HFFc6 (cell line): ENCODE measurements around the gene RASSF4. TPM values are rescaled to one million over a fixed set of nuclear protein-coding genes. Genes with fewer than 3 reads are reported as not detected.

Source experiments
- DNase-seq: peaks from one replicate; pipeline ENCODE4 v3.0.0-alpha.2; 2018
- H3K27ac Mint-ChIP-seq: 2 replicates; pipeline ENCODE4 v1.8.0; 2020; ENCODE audit warnings: mild to moderate bottlenecking, mixed read lengths
- H3K27me3 Mint-ChIP-seq: 2 replicates; pipeline ENCODE4 v1.8.0; 2021; ENCODE audit warnings: mild to moderate bottlenecking, moderate library complexity, mixed read lengths; ENCODE audit not compliant: insufficient read depth
- H3K36me3 Mint-ChIP-seq: 2 replicates; pipeline ENCODE4 v1.8.0; 2021; ENCODE audit warnings: low read depth, mixed read lengths
- H3K4me1 Mint-ChIP-seq: 2 replicates; pipeline ENCODE4 v1.8.0; 2020; ENCODE audit warnings: low read depth, mixed read lengths
- H3K4me3 Mint-ChIP-seq: 2 replicates; pipeline ENCODE4 v1.8.0; 2020; ENCODE audit warnings: mild to moderate bottlenecking, moderate library complexity, mixed read lengths
- H3K9me3 Mint-ChIP-seq: 2 replicates; pipeline ENCODE4 v1.8.0; 2020; ENCODE audit warnings: mild to moderate bottlenecking, mixed read lengths
- CTCF ChIP-seq: fragments of 200-600 bp; sonication (generic); IDR thresholded peaks from 2 replicates; pipeline ENCODE4 v1.5.0; 2021; ENCODE audit warnings: antibody characterized with exemption, mild to moderate bottlenecking
- total RNA-seq, 6 experiments: library from RNA; stranded (reverse); fragmentation: NEBNext Ultra II Directional; extraction: Animal tissue kit (Norgen Biotek cat#: 25700); gene quantifications; 2 replicates in 1 of 6; 3 replicates in 5 of 6; pipeline ENCODE4 v1.2.3, GENCODE V29; 2021

Gene RASSF4
- total RNA-seq, 6 experiments from 2014 or later, result 1.1 to 3.8 (median 2.9) TPM

- no peak for TF ChIP-seq CTCF
- no peaks in the 10 kb centered on the region for H3K36me3 Mint-ChIP-seq
- peaks cover 43% of the 10 kb centered on the region for H3K4me1 Mint-ChIP-seq
- peaks cover 3% of the 10 kb centered on the region; the same call in 1 of the 2 replicates for H3K27me3 Mint-ChIP-seq
- DNase-seq, result no peak
- H3K9me3 Mint-ChIP-seq, result no peaks in the 10 kb centered on the region
- H3K27ac Mint-ChIP-seq, result no peak overlapping the region
- H3K4me3 Mint-ChIP-seq, result no peak overlapping the region
Measured at GRCh38 chr10:44983895-44984278, 24.3 kb downstream of the RASSF4 start.

- TF ChIP-seq CTCF, result no peak
- no peak for DNase-seq
- H3K27ac Mint-ChIP-seq, result no peak overlapping the region
- peaks cover 37% of the 10 kb centered on the region for H3K4me1 Mint-ChIP-seq
- no peak overlapping the region for H3K4me3 Mint-ChIP-seq
- H3K9me3 Mint-ChIP-seq, result no peaks in the 10 kb centered on the region
- no peaks in the 10 kb centered on the region for H3K36me3 Mint-ChIP-seq
- H3K27me3 Mint-ChIP-seq, result peaks cover 4% of the 10 kb centered on the region
Measured at GRCh38 chr10:44984671-44985101, 25.1 kb downstream of the RASSF4 start.

GRCh38 chr10:44985175-44985681 is 25.6 kb downstream of the RASSF4 start:
- peaks cover 33% of the 10 kb centered on the region for H3K4me1 Mint-ChIP-seq

GRCh38 chr10:44986179-44986578 is 26.6 kb downstream of the RASSF4 start:
- Mint-ChIP-seq H3K27ac (no peak overlapping the region), H3K9me3 (no peaks in the 10 kb centered on the region), H3K27me3 (peaks cover 6% of the 10 kb centered on the region), H3K36me3 (no peaks in the 10 kb centered on the region), H3K4me1 (peaks cover 24% of the 10 kb centered on the region), H3K4me3 (no peak overlapping the region)
- TF ChIP-seq CTCF, result no peak
- DNase-seq, result no peak

More at GRCh38 chr10:44985175-44985681, 25.6 kb downstream of the RASSF4 start:
- H3K4me3 Mint-ChIP-seq, result no peak overlapping the region
- no peaks in the 10 kb centered on the region for H3K9me3 Mint-ChIP-seq
- DNase-seq, result no peak
- H3K27me3 Mint-ChIP-seq, result peaks cover 5% of the 10 kb centered on the region
- no peak for TF ChIP-seq CTCF
- H3K36me3 Mint-ChIP-seq, result no peaks in the 10 kb centered on the region
- no peak overlapping the region; the same call in 1 of the 2 replicates for H3K27ac Mint-ChIP-seq

DNA sequence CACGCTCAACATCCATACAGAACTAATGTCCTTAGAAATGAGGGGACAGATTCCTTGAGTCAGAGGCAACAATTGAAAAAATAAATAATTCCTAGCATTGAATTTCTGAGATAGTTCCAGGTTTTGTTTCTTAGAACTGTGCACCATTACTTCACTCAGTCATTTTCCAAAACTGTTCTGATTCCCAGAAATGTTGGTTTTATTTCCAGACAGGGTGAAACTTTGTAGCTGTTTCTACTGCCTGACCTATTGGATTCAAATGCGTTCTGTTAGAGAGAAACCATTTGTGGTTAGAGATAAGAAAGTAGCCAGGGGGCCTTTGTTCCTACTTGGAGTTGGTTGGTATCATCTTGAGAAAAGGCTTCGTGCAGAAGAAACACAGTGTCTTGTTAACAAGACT is 27.1 kb downstream of the RASSF4 start:
- Mint-ChIP-seq H3K36me3 (no peaks in the 10 kb centered on the region), H3K4me1 (peaks cover 19% of the 10 kb centered on the region), H3K27me3 (peaks cover 6% of the 10 kb centered on the region), H3K9me3 (no peaks in the 10 kb centered on the region), H3K27ac (no peak overlapping the region), H3K4me3 (no peak overlapping the region)
- DNase-seq, result no peak
- no peak for TF ChIP-seq CTCF
